ENCODE results near the gene CRB2. TPM values are rescaled to one million over a fixed set of nuclear protein-coding genes. Genes with fewer than 3 reads are reported as not detected.

Gene CRB2
- total RNA-seq, 1 donor from 2014 or later: not detected

DNA sequence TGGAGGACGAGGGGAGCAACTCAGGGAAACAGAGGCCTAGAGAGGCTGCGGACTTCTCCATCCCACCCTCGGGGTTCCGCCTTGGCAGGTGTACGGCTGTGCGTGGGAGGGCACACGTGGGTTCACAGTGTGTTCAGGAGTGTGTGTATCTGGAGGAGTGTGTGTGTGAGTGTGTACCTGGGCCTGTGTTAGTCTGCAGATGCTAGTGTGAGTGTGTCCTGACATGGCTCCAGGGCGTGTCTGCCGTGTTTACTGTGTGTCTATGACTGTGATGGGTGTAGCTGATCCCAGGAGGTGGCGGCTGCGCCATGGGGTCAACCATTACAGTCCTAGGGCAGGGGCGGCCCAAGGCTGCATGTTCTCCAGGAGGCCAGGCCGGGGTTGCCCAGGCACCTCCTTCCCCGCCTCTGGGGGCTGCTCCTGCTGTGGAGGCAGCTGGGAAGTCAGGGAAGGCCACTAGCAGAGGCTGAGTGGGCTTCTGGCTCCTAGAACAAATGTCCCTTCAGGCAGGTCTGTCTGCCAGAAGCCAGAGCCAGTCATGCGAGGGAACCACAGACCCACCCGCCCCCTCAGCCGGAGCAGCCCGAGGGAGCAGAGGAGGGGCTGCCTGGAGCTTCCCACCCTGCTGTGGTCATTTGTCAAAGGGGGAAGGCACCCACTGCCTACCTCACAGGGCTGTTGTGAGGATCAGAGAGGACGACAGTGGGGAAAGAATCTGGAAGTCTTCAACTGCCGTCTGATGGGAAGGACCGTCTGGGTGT is 21.4 kb downstream of the CRB2 start:
- TF ChIP-seq, protein P1, sequence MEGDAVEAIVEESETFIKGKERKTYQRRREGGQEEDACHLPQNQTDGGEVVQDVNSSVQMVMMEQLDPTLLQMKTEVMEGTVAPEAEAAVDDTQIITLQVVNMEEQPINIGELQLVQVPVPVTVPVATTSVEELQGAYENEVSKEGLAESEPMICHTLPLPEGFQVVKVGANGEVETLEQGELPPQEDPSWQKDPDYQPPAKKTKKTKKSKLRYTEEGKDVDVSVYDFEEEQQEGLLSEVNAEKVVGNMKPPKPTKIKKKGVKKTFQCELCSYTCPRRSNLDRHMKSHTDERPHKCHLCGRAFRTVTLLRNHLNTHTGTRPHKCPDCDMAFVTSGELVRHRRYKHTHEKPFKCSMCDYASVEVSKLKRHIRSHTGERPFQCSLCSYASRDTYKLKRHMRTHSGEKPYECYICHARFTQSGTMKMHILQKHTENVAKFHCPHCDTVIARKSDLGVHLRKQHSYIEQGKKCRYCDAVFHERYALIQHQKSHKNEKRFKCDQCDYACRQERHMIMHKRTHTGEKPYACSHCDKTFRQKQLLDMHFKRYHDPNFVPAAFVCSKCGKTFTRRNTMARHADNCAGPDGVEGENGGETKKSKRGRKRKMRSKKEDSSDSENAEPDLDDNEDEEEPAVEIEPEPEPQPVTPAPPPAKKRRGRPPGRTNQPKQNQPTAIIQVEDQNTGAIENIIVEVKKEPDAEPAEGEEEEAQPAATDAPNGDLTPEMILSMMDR (IDR thresholded peaks at IDR 0.05): no peak
- no peak for ATAC-seq
- DNase-seq: no peak

DNA sequence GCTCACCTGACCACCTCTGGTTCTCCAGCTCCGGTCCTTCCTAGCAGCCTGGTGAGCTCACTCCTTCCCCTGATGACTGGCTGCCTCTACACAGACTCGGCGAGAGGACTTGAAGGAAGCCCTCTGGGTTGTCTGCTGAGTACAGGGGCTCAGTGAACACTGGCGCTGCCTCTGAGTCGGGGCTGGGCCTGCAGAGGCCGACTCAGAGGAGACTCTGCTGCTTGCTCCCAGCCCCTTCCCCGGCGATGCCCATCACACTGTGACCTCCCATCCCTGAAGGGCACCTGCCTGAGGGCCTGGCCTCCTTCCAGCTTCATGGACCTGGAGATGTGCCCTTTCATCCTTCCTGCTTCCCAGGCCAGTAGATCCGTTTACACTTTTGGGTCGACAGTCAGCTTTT is 22.0 kb downstream of the CRB2 start:
- H3K9me3 ChIP-seq: no peaks in the 10 kb centered on the region
- ATAC-seq (no peak), DNase-seq (no peak)
- peaks cover 30% of the 10 kb centered on the region for H3K27me3 ChIP-seq (ENCODE audit: low read depth)
- H3K4me1 ChIP-seq: peaks cover 10% of the 10 kb centered on the region
- intact Hi-C loops (cut with DNase I): no loop called here
- TF ChIP-seq, protein P1 (IDR thresholded peaks at IDR 0.05): no peak
- H3K27ac ChIP-seq: no peak overlapping the region
- no peak overlapping the region for H3K4me3 ChIP-seq
- H3K36me3 ChIP-seq: peaks cover 6% of the 10 kb centered on the region

More for the DNA sequence above, 21.4 kb downstream of the CRB2 start:
- peaks cover 10% of the 10 kb centered on the region for H3K4me1 ChIP-seq
- no peaks in the 10 kb centered on the region for H3K36me3 ChIP-seq
- peaks cover 36% of the 10 kb centered on the region for H3K27me3 ChIP-seq (ENCODE audit: low read depth)
- intact Hi-C loops (cut with DNase I): no loop called here
- no peak overlapping the region for H3K4me3 ChIP-seq
- no peak overlapping the region for H3K27ac ChIP-seq
- no peaks in the 10 kb centered on the region for H3K9me3 ChIP-seq

DNA sequence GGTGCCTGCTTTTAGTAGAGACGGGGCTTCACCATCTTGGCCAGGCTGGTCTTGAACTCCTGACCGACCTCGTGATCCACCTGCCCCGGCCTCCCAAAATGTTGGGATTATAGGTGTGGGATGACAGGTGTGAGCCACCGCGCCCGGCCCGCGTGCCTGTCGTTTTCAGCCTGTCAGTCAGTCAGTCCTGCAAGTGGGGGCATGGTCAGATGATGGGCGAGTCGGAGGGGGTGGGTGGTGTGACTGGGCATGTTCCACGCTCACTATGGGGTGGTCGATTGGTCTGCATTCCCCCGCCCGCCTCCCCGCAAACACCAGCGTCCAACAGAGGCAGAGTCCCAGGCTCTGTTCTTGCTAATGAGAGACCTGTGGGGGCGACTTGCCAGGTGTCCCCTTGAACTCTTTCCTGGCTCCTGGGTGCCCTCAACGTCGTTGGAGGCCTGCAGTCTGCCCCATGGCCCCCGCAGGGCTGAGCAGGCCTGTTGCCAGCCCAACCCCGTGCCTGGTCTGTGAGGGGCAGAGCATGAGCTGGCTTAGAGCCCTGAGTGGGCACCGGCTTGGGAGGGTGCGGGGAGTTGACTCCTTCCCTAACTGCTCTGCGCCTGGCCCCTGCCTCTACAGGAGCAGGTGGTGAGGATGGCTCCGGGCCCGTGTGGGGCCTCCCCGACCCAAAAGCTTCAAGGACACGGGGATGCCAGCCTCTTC is 23.1 kb downstream of the CRB2 start:
- H3K4me1 ChIP-seq: peaks cover 10% of the 10 kb centered on the region
- ATAC-seq (no peak), DNase-seq (no peak)
- intact Hi-C loops (cut with DNase I): no loop called here
- peaks cover 12% of the 10 kb centered on the region for H3K36me3 ChIP-seq
- peaks cover 19% of the 10 kb centered on the region for H3K27me3 ChIP-seq (ENCODE audit: low read depth)
- H3K4me3 ChIP-seq: no peak overlapping the region
- H3K27ac ChIP-seq: no peak overlapping the region
- TF ChIP-seq, protein P1 (IDR thresholded peaks at IDR 0.05): no peak
- no peaks in the 10 kb centered on the region for H3K9me3 ChIP-seq

DNA sequence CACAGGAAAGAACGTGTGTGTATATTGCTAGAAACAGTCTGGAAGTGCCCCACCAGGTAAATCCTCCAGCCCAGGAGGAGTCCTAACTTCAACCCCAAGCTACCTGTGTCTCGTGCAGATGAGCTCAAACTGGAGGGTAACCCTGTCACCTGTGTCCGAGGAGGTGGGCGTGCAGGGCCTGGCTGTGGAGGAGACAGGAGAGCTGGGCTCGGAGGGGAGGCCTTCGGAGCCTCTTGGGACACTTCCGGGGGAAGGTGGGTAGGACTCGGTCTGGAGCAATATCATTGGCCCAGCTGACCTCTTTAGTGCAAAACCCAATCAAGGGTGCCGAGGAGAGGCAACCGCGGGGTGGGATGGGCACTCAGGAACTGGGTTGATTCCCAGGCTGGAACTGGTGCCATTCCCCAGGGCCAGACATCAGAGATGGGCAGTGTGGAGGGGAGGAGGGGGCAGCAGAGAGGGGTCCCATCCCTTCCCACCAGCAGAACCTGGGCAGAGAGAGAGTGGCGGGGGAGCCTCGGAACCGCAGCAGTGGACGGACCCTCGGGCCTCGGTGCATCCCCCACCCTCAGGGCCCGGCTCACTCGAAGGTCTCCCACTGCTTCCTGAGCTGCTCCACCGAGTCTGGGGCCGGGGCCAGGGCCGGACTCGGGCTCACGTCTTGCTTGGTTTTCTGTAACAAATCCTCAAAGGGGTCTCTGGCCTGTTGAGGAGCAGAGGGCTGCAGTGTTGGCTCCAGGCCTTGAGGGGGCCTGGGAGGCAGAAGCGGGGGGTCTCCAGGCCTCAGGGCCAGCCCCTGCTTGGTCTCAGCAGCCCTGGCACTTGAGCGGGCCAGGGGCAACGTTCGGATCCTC is 25.1 kb downstream of the CRB2 start:
- Histone ChIP-seq H3K4me3 (no peak overlapping the region), H3K27me3 (ENCODE audit: low read depth) (no peaks in the 10 kb centered on the region), H3K4me1 (peaks cover under 1% of the 10 kb centered on the region), H3K27ac (no peak overlapping the region), H3K36me3 (peaks cover 12% of the 10 kb centered on the region), H3K9me3 (no peaks in the 10 kb centered on the region)
- no peak for ATAC-seq
- intact Hi-C loops (cut with DNase I): no loop called here
- no peak for DNase-seq
- TF ChIP-seq, protein P1 (IDR thresholded peaks at IDR 0.05): no peak

Data from lower lobe of right lung (tissue), 2 donors.